Tibial artery (tissue), 4 donors: Measurements from ENCODE around the gene WEE1.
A peak's percentile ranks its signal among the peaks of the same experiment; 100 is the strongest.

Experiments used
- DNase-seq, 2 donors: peaks; one replicate each; pipeline ENCODE4 v3.0.0-alpha.2; 2019
- H3K27ac ChIP-seq, 2 donors: fragments of 200-600 bp; sonication (generic) in 1 of 2; 1 replicate in 1 of 2; 2 replicates in 1 of 2; pipeline ENCODE4 v1.5.1; 2018 to 2019; ENCODE audit warnings: mild to moderate bottlenecking in 1 of 2
- H3K27me3 ChIP-seq, 2 donors: fragments of 200-600 bp; sonication (generic) in 1 of 2; one replicate each; pipeline versions ENCODE4 v1.5.1 to v1.6.0; 2016 to 2019
- H3K36me3 ChIP-seq, 3 donors: fragments of 200-600 bp; sonication (generic) in 2 of 3; one replicate each; pipeline ENCODE4 v1.5.1; 2016 to 2019; ENCODE audit warnings: mild to moderate bottlenecking in 2 of 3
- H3K4me1 ChIP-seq, 4 donors: fragments of 200-600 bp; sonication (generic) in 2 of 4; 1 replicate in 3 of 4; 2 replicates in 1 of 4; pipeline ENCODE4 v1.5.1; 2016 to 2019
- H3K4me3 ChIP-seq, 2 donors: fragments of 200-600 bp; sonication (generic) in 1 of 2; 1 replicate in 1 of 2; 2 replicates in 1 of 2; pipeline ENCODE4 v1.5.1; 2018 to 2019; ENCODE audit warnings: mild to moderate bottlenecking in 2 of 2
- H3K9me3 ChIP-seq, 3 donors: fragments of 200-600 bp; sonication (generic) in 1 of 3; one replicate each; pipeline ENCODE4 v1.5.1; 2016 to 2019
- CTCF ChIP-seq, 2 experiments: fragments of 200-600 bp in 1 of 2; fragments of 450-650 bp in 1 of 2; IDR thresholded peaks; one replicate each; pipeline ENCODE4 v1.5.1; 2017 to 2019; ENCODE audit warnings: antibody characterized with exemption in 2 of 2, mild to moderate bottlenecking in 1 of 2, moderate library complexity in 1 of 2
- intact Hi-C: fragments of 100-400 bp; cut with DNase I; formaldehyde crosslinking; loops from one replicate; pipeline ENCODE4 v1.15.0; 2023; ENCODE audit warnings: low total_unique reads

Gene WEE1

GRCh38 chr11:9594267-9595046 is 21.0 kb downstream of the WEE1 start:
- no peak for DNase-seq
- intact Hi-C loops: no loop called here
- TF ChIP-seq CTCF (IDR thresholded peaks at IDR 0.05): no peak
- no peak overlapping the region for H3K4me3 ChIP-seq
- no peaks in the 10 kb centered on the region for H3K27me3 ChIP-seq
- H3K27ac ChIP-seq: no peak overlapping the region
- H3K36me3 ChIP-seq: peaks cover 7 to 11% (median 10%) of the 10 kb centered on the region in 3 donors
- no peaks in the 10 kb centered on the region for H3K9me3 ChIP-seq
- H3K4me1 ChIP-seq: no peaks in the 10 kb centered on the region

- H3K4me1 ChIP-seq: peaks cover 0 to 7% (median 0%) of the 10 kb centered on the region in 4 donors
- no peak overlapping the region for H3K4me3 ChIP-seq
- DNase-seq: no peak
- no peak overlapping the region for H3K27ac ChIP-seq
- TF ChIP-seq CTCF (IDR thresholded peaks at IDR 0.05): no peak
- H3K9me3 ChIP-seq: no peaks in the 10 kb centered on the region
- no peaks in the 10 kb centered on the region for H3K36me3 ChIP-seq
- H3K27me3 ChIP-seq: no peaks in the 10 kb centered on the region
- intact Hi-C loops: no loop called here
Measured at GRCh38 chr11:9596926-9597464, 23.5 kb downstream of the WEE1 start.

- Histone ChIP-seq H3K27ac (no peak overlapping the region), H3K36me3 (no peaks in the 10 kb centered on the region), H3K27me3 (no peaks in the 10 kb centered on the region), H3K4me3 (no peak overlapping the region), H3K9me3 (no peaks in the 10 kb centered on the region), H3K4me1 (peaks cover 0 to 7% (median 0%) of the 10 kb centered on the region in 4 donors)
- no peak for DNase-seq
- intact Hi-C loops: no loop called here
- TF ChIP-seq CTCF (IDR thresholded peaks at IDR 0.05): no peak
Measured at GRCh38 chr11:9600166-9600565, 26.7 kb downstream of the WEE1 start.

GRCh38 chr11:9600644-9601036 is 27.2 kb downstream of the WEE1 start:
- DNase-seq: no peak
- peaks cover 0 to 7% (median 0%) of the 10 kb centered on the region in 4 donors for H3K4me1 ChIP-seq
- H3K27ac ChIP-seq: no peak overlapping the region
- no peak overlapping the region for H3K4me3 ChIP-seq
- intact Hi-C loops: no loop called here
- H3K9me3 ChIP-seq: no peaks in the 10 kb centered on the region
- no peaks in the 10 kb centered on the region for H3K27me3 ChIP-seq
- TF ChIP-seq CTCF (IDR thresholded peaks at IDR 0.05): no peak
- no peaks in the 10 kb centered on the region for H3K36me3 ChIP-seq

- H3K27ac ChIP-seq: no peak overlapping the region
- no peak overlapping the region for H3K4me3 ChIP-seq
- no peaks in the 10 kb centered on the region for H3K36me3 ChIP-seq
- no peak for TF ChIP-seq CTCF (IDR thresholded peaks at IDR 0.05)
- no peaks in the 10 kb centered on the region for H3K9me3 ChIP-seq
- no peaks in the 10 kb centered on the region for H3K27me3 ChIP-seq
- DNase-seq: peak in 1 of 2 donors; percentile 23
- intact Hi-C loops: no loop called here
- H3K4me1 ChIP-seq: peaks cover 0 to 7% (median 0%) of the 10 kb centered on the region in 4 donors
Measured at GRCh38 chr11:9601037-9601875, 27.8 kb downstream of the WEE1 start.
